NCI-H1417 (cell line): ENCODE measurements around the gene PNRC1.
"Not testable (repeated sequence)": the region's sequence is repeated elsewhere in the genome, so short reads cannot be mapped to it uniquely, and the experiment has no call there.

ENCODE experiments used
- DNase-seq, 3 experiments: peaks; one replicate each; lab custom pipeline; 2025; lab: John Stamatoyannopoulos, UW

PNRC1 gene

GRCh38 chr6:89080281-89081128, at the start of gene PNRC1:
TSS of gene PNRC1 (plus strand) at chr6:89080751. CDS start at chr6:89080895, 144 bp downstream.
- peak; percentile 97 to 99 (median 99) for DNase-seq

- no peak for DNase-seq
Measured at GRCh38 chr6:89032599-89032998, 48.0 kb upstream of the PNRC1 start.

- no peak for DNase-seq
Measured at GRCh38 chr6:89033461-89033860, 47.1 kb upstream of the PNRC1 start.

DNA sequence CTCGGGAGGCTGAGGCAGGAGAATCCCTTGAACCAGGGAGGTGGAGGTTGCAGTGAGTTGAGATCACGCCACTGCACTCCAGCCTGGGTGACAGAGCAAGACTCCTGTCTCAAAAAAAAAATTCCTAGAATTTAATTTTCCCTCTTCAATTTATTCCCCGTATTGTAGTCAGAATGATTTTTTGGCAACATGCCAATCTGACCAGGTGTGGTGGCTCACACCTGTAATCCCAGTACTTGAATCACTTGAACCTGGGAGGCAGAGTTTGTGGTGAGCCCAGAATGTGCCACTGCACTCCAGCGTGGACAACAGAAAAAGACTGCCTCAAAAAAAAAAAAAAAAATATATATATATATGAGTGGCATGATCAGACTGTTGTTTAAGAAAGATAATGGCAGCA, 46.4 kb upstream of the PNRC1 start:
- peak; percentile 8 to 49 (median 15) for DNase-seq

- DNase-seq: no peak
Measured at GRCh38 chr6:89034586-89035251, 45.8 kb upstream of the PNRC1 start.

DNA sequence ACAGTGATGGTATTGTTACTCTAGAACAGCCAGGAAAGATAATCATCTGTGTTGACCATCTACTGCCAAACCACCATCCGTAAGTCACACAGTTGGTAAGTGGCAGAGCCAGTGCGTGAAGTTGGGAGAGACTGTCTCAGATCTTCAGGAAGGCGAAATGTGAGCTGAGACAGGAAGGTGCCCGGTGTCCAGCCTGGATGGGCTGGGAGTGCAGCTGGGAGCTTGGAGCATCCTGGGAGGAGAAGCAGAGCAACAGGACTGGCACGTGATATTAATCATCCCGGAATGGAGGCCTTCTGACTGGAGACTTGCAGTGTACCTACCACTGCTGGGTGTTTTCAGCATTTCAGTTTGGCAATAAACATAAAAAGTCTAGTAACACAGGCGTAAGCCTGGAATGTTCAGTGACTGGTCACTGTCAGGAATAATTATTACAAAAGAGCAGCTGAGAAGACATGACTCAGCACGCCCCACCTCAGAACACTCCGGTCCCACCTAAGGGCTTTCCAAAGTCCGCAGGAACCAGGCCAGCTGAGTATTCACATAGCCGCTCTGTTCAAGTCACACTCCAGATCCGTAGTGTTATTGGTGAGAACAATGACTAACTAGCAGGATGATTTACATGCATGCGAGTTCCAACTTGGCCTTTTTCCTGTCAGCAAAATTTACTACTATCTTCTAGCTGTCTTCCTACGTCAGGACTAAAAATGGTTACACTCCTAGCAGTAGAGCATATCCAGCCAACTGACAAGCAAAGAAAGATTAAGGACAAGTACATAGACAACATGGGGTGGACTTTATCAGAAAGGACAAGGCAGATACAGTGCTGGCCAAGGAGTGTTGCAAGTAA, 45.1 kb upstream of the PNRC1 start:
- DNase-seq: peak in 1 of 3 experiments; percentile 4

DNA sequence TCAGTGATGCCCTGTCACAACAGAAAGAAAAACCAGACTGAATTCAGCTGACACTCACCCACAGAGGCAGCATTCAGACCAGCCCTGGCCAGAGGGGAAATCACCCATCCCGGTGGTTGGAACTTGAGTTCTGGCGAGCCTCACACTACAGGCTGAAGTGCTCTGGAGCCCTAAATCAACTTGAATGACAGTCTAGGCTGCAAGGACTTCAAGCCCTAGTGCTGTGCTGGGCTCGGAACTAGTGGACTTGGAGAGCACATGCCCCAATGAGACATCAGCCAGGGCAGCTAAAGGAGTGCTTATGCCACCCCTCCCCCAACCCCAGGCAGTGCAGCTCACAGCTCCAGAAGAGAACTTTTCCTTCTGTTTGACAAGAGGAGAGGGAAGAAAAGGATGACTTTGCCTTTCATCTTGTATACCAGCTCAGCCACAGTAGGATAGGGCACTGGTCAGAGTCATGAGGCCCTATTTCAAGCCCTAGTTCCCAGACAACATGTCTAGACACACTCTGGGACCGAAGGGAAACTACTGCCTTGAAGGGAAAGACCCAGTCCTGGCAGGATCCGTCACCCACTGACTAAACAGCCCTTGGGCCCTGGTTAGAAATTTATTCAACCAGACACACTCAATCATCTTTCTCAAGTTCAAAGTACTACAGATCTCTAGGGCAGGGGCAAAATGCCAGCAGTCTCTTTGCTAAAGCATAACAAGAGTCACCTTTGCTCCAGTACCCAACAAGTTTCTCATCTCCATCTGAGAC, 43.2 kb upstream of the PNRC1 start:
- DNase-seq: no peak

GRCh38 chr6:89037901-89038293, 42.7 kb upstream of the PNRC1 start:
- DNase-seq: not testable (repeated sequence)

- DNase-seq: no peak
Measured at GRCh38 chr6:89042664-89043063, 37.9 kb upstream of the PNRC1 start.

DNA sequence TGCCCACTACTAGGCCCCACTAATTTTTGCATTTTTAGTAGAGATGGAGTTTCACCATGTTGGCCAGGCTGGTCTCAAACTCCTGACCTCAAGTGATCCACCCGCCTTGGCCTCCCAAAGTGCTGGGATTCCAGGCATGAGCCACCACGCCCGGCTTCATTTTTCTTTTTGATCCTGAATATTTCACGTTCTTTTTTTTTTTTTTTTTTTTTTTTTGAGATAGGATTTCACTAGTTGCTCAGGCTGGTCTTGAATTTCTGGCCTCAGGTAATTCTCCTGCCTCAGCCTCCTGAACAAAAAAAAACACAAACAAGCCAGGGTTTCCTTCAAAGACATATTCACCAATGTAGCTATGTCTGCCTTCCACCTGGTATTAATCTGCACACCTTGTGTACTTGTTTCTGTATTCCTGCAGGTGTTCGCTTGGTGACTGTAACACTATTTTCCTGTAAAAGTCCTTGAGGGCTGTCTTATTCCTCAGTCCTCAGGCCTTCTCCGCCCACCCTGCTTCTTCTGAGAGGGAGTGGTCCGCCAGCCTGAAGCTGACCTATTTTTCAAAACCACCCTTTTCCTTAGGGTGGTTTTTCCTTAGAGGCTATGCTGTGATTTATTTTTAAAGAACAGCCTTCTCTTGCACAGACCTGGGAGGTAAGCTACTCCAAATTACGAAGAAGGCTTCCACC, 36.1 kb upstream of the PNRC1 start:
- DNase-seq: no peak

DNA sequence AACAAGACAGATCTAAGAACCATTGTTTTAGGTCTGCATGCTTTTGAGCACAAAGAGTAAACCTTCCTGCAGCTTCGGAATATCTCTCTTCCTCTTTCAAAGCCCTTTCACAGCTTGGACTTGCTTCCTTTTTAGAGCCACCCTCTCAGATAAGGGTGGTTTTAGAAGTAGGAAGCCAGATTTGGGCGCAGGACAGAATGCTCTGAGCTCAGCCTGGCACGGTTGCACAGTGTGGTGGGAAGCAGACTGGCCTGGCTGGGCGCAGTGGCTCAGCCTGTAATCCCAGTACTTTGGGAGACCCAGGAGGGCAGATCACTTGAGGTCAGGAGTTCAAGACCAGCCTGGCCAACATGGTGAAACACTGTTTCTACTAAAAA, 35.6 kb upstream of the PNRC1 start:
- DNase-seq: no peak

DNA sequence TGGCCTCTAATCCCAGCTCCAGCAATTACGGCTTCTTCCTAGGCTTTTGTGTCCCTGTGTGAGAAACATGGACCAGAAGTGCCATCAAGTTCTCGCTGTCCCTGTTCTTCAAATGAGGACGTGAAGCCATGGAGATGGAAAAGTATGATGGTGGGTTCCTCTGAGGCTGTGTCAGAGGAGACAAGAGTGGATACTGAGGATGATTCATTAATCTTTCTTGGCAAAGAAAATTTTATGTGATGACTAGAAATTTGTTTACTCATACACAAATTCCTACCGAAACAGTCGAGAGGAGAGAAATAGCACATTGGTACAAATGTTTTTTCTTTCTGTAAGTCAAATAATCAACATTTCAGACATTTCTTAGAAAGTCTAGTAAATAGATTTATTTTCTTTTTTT, 35.0 kb upstream of the PNRC1 start:
- DNase-seq: no peak

DNA sequence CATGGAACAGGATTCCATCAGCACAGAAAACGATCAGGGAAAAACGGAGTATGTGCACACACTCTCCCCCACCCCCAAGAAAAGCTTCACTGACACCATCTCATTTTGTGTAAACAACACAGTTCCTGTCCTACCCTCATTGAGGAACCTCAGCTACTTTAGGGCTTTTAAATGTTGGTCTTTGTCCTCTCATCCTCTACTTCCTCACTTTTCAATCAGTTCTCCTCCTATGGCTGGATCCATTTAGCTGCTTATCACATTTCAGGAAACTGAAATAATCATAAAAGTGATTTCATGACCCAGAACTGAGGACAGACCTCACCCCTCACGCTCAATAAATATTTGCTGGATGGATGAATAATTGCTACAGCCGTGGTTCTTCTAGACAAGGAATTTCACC, 33.1 kb upstream of the PNRC1 start:
- no peak for DNase-seq

GRCh38 chr6:89048288-89048923, 32.1 kb upstream of the PNRC1 start:
- no peak for DNase-seq

- no peak for DNase-seq
Measured at GRCh38 chr6:89048985-89049384, 31.6 kb upstream of the PNRC1 start.

DNA sequence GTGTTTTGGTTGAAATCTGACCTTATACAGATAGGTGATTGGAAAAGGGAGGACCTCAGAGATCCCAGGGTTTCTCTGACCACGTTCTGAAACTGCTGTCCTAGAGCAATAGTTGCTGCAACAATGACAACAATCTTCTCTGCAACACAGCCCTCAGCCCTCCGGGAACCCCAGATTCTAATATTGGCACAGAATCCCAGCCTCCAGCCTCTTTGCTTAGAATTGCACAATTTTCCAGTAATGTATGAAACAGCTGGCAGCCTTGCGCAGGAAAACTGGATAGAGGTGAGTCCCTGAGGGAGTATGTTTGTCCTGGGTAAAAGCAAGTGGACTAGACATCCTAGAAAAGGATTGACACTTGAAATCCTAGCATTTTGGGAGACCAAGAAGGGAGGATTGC, 30.4 kb upstream of the PNRC1 start:
- DNase-seq: no peak

DNA sequence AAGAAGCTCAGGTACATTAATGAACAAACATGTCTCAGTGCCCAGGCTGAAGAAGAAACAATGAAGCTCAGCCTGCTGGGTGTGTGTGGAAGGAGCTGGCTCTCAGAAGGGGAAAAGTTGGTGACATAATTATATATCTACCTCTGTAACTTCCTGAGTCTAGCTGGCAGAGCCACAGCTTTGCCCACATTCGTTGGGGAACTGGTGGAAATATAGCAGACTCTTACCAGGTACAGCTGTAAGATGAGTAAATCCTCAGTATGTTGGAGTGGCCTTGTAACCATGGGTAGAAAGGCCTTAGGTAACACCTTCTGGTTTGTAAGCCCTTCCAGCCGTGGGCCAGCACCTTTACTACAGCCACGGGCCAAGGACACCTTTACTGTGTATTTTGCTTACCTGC, 29.9 kb upstream of the PNRC1 start:
- no peak for DNase-seq

GRCh38 chr6:89051676-89052075, 28.9 kb upstream of the PNRC1 start:
- DNase-seq: no peak

DNA sequence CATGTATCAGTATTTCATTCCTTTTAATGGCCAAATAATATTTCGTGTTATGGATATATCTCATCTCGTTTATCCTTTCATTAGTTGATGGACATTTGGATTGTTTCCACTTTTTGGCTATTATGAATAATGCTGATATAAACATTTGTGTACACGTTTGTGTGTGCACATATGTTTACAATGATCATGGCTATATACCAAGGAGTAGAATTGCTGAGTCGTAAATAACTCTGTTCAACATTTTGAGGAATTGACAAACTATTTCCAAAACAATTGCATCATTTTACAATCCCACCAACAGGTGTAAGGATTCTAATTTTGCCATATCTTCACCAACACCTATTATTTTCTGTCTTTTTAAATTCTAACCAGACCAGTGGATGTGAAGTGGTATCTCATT, 26.3 kb upstream of the PNRC1 start:
- no peak for DNase-seq

- DNase-seq: no peak
Measured at GRCh38 chr6:89057759-89058158, 22.8 kb upstream of the PNRC1 start.

- DNase-seq: no peak
Measured at GRCh38 chr6:89058627-89059026, 21.9 kb upstream of the PNRC1 start.
